ENCODE measurements around the gene CDH26.

The CDH26 gene

GRCh38 chr20:60020251-60020650 lies 62.0 kb downstream of the CDH26 start:
- no peak for DNase-seq (ENCODE audit: low read depth)
- TF ChIP-seq, protein P1, sequence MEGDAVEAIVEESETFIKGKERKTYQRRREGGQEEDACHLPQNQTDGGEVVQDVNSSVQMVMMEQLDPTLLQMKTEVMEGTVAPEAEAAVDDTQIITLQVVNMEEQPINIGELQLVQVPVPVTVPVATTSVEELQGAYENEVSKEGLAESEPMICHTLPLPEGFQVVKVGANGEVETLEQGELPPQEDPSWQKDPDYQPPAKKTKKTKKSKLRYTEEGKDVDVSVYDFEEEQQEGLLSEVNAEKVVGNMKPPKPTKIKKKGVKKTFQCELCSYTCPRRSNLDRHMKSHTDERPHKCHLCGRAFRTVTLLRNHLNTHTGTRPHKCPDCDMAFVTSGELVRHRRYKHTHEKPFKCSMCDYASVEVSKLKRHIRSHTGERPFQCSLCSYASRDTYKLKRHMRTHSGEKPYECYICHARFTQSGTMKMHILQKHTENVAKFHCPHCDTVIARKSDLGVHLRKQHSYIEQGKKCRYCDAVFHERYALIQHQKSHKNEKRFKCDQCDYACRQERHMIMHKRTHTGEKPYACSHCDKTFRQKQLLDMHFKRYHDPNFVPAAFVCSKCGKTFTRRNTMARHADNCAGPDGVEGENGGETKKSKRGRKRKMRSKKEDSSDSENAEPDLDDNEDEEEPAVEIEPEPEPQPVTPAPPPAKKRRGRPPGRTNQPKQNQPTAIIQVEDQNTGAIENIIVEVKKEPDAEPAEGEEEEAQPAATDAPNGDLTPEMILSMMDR (IDR thresholded peaks at IDR 0.05; ENCODE audit: insufficient read depth, low read depth, low read length, missing control alignments) = no peak
- no peak overlapping the region for H3K4me3 ChIP-seq (ENCODE audit: low read length)

DNA sequence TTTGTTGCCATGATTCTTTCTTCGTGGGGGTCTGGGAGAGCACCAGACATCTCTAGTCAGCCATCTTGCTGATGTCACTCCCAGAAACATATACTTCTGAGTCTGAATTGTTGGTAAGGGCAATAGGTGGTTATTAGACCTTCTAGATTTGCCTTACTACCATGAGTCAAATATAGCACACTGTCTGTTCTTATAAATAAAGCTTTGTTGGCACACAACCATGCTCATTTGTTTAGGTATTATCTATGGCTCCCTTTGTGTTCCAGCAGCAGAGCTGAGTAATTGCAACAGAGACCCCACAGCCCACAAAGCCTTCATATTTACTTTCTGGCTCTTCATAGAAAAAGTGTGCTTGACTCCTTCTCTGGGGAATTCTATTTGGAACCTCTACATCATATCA lies 62.9 kb downstream of the CDH26 start:
- TF ChIP-seq, protein P1 (IDR thresholded peaks at IDR 0.05; ENCODE audit: insufficient read depth, low read depth, low read length, missing control alignments) = no peak
- H3K4me3 ChIP-seq (ENCODE audit: low read length) = no peak overlapping the region
- DNase-seq (ENCODE audit: low read depth) = no peak

DNA sequence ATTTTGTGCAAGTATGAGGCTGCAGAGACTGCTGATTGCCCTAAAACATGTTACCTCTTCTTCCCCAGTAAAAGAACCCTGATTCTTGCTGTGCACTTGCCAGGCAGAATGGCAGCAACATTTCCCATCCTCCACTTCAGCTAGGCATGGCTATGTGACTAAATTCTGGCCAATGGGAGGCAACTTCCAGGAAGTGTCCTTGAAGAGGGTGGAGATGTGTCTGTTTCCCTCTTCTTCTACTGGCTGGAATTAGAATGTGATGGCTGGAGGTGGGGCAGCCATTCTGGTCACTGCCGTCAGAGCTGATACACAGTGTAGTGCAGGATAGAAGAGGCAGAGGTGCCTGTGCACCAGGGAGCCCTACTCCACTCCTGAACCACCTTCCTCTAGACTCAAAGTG lies 64.6 kb downstream of the CDH26 start:
- no peak for DNase-seq (ENCODE audit: low read depth)
- no peak overlapping the region for H3K4me3 ChIP-seq (ENCODE audit: low read length)
- TF ChIP-seq, protein P1 (IDR thresholded peaks at IDR 0.05; ENCODE audit: insufficient read depth, low read depth, low read length, missing control alignments) = no peak

DNA sequence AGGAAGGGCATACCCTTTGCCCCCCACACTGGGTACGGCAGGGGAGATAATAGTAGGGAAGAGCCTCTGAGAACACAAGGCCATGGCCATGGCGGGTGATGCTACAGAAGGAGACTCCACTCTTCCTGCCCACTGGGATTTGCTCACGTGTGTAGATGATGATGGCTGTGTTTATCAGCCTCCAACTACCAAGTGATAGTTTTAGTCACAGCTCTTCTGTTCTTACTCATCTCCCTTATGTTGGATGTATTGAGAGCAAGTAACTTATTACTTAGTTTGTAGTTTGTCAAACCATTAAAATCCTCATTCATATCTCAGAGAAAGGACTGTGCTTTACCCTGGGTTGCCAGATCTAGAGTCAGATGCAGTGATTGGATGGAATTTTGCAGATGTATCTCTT lies 66.0 kb downstream of the CDH26 start:
- TF ChIP-seq, protein P1 (IDR thresholded peaks at IDR 0.05; ENCODE audit: insufficient read depth, low read depth, low read length, missing control alignments) = no peak
- DNase-seq (ENCODE audit: low read depth) = no peak
- H3K4me3 ChIP-seq (ENCODE audit: low read length) = no peak overlapping the region

DNA sequence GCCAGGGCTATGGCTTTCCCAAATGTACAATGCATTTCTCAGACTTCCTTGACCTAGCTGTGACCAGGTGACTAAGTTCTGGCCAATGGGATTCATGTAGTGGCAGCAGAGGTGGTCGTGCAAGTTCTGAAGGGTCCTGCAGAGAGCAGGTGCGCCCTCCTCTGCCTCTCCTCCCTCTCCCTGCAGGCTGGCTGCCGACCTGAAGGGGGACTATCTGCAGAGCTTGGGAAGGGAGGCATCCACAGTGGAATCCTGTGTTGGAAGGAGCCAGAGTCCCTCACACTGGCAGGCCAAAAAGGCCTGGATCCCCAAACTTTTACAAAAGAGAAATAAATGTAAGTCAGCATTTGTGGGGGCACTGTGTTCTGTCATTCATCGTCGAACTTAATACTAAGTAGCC lies 66.6 kb downstream of the CDH26 start:
- no peak for DNase-seq (ENCODE audit: low read depth)
- H3K4me3 ChIP-seq (ENCODE audit: low read length) = no peak overlapping the region
- TF ChIP-seq, protein P1 (IDR thresholded peaks at IDR 0.05; ENCODE audit: insufficient read depth, low read depth, low read length, missing control alignments) = no peak

GRCh38 chr20:60026010-60026409 lies 67.8 kb downstream of the CDH26 start:
- no peak for DNase-seq (ENCODE audit: low read depth)
- H3K4me3 ChIP-seq (ENCODE audit: low read length) = no peak overlapping the region
- TF ChIP-seq, protein P1 (IDR thresholded peaks at IDR 0.05; ENCODE audit: insufficient read depth, low read depth, low read length, missing control alignments) = no peak

DNA sequence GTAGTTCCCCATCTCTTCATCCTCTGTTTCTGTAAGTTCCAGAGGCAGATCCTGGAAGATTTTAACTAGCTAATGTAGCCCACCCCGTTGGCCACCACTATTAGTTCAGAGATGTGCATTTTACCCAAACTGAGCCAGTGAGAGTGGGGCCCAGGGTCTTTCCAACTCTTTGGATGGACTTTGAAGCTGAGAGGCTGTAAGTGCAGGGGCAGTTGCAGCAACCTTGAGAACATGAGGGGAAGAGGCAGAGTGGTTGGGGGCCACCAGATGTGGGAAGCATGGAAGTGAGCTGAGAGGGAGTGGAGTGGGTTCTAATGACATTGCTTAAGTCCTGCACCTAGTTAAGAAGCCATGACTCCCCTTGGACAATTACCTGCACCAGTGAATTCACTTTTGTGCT lies 72.2 kb downstream of the CDH26 start:
- no peak overlapping the region for H3K4me3 ChIP-seq (ENCODE audit: low read length)
- DNase-seq (ENCODE audit: low read depth) = no peak

More for the DNA sequence above, 72.2 kb downstream of the CDH26 start:
- TF ChIP-seq, protein P1 (IDR thresholded peaks at IDR 0.05; ENCODE audit: insufficient read depth, low read depth, low read length, missing control alignments) = no peak

Data from epithelial cell of esophagus (primary cell).